Spleen (tissue), 7 donors: ENCODE results near the gene RRP1.

Experiments used
- POLR2A ChIP-seq, 3 donors: fragments of 450-650 bp; IDR thresholded peaks; one replicate each; pipeline ENCODE4 v1.5.1; 2017; ENCODE audit warnings: antibody characterized with exemption in 3 of 3, mild to moderate bottlenecking in 1 of 3
- POLR2AphosphoS5 ChIP-seq, 3 donors: sonication (generic); formaldehyde crosslinking; IDR thresholded peaks; one replicate each; pipeline ENCODE4 v1.5.1; 2017; ENCODE audit warnings: antibody characterized with exemption in 3 of 3
- TF ChIP-seq, protein P1 (sequence below), 11 experiments: fragments of 200-600 bp in 7 of 11; fragments of 450-650 bp in 4 of 11; sonication (generic) in 4 of 11; IDR thresholded peaks in 8 of 11; conservative IDR thresholded peaks in 3 of 11; 1 replicate in 7 of 11; 2 replicates in 4 of 11; pipeline versions ENCODE4 v1.4.0 to v1.8.0; 2016 to 2021; ENCODE audit warnings: antibody characterized with exemption in 11 of 11, inconsistent platforms in 4 of 11, mild to moderate bottlenecking in 1 of 11
- donor health status: DM: no; HTN: no; CAD: no; lungs with moderate emphysema.
- donor health status: DM: no; HTN: no; CAD: no.
- donor health status: DM: no; HTN: no; CAD: no.

DNA sequence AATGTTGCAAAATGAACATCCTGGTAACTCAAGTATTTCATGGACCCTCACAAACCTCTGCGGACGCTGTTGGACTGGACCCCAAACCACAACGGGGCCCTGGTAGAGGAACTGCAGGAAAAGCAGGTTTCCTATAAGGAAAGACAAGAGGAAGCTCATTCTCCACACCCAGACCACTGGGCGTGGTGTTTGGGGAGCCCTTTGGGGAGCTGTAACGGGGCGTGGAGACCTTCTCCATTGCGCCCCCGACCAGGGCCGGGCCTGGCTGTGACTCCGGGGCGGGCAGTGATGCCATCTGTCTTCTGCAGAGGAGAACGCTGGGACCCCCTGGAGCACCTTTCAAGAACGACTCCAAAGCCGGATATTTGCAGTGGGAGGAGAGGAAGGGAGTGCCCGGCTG is 45.7 kb downstream of the RRP1 start:
- TF ChIP-seq, protein P1, sequence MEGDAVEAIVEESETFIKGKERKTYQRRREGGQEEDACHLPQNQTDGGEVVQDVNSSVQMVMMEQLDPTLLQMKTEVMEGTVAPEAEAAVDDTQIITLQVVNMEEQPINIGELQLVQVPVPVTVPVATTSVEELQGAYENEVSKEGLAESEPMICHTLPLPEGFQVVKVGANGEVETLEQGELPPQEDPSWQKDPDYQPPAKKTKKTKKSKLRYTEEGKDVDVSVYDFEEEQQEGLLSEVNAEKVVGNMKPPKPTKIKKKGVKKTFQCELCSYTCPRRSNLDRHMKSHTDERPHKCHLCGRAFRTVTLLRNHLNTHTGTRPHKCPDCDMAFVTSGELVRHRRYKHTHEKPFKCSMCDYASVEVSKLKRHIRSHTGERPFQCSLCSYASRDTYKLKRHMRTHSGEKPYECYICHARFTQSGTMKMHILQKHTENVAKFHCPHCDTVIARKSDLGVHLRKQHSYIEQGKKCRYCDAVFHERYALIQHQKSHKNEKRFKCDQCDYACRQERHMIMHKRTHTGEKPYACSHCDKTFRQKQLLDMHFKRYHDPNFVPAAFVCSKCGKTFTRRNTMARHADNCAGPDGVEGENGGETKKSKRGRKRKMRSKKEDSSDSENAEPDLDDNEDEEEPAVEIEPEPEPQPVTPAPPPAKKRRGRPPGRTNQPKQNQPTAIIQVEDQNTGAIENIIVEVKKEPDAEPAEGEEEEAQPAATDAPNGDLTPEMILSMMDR (IDR thresholded peaks at IDR 0.05 in 8 of 11, conservative IDR thresholded peaks at IDR 0.05 in 3 of 11): no peak
- TF ChIP-seq POLR2A (IDR thresholded peaks at IDR 0.05) (no peak), POLR2AphosphoS5 (IDR thresholded peaks at IDR 0.05) (no peak)
